Activated CD4-positive, alpha-beta T cell treated with anti-CD3 and anti-CD28 coated beads, Interleukin-2, amount 50 U/mL, for 16 hours (primary cell): Measurements from ENCODE around the gene ZDHHC5.

ENCODE experiments used
- DNase-seq: peaks from one replicate; pipeline ENCODE4 v3.0.0-alpha.2; 2020

Gene ZDHHC5, protein sequence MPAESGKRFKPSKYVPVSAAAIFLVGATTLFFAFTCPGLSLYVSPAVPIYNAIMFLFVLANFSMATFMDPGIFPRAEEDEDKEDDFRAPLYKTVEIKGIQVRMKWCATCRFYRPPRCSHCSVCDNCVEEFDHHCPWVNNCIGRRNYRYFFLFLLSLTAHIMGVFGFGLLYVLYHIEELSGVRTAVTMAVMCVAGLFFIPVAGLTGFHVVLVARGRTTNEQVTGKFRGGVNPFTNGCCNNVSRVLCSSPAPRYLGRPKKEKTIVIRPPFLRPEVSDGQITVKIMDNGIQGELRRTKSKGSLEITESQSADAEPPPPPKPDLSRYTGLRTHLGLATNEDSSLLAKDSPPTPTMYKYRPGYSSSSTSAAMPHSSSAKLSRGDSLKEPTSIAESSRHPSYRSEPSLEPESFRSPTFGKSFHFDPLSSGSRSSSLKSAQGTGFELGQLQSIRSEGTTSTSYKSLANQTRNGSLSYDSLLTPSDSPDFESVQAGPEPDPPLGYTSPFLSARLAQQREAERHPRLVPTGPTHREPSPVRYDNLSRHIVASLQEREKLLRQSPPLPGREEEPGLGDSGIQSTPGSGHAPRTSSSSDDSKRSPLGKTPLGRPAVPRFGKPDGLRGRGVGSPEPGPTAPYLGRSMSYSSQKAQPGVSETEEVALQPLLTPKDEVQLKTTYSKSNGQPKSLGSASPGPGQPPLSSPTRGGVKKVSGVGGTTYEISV

GRCh38 chr11:57667736-57668433 is at the start of gene ZDHHC5:
Gene ZDHHC5, plus strand, starts transcription at chr11:57668114. Its CDS starts 4,977 bp downstream, at chr11:57673091.
- peak; percentile 99 for DNase-seq

- DNase-seq: no peak
Observed at GRCh38 chr11:57618438-57618837, 49.5 kb upstream of the ZDHHC5 start.

GRCh38 chr11:57619331-57619730 is 48.6 kb upstream of the ZDHHC5 start:
- DNase-seq: no peak

DNA sequence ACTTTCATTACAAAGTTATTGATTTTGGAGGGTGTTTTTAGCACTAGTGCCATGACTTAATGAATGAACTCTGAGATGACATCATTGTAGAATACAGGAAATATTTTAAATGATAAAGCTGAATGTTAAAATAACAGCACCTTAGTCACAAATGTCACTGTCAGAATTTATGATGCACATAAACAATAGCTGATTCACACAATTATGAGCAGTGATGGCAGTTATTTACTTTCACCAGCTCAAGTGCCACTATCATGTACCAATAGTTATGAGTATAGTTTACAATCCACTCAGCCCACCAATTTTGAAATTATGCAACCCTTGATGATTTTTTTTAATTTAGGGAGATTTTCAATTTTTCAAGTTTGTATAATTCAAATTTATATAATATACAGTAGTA is 47.4 kb upstream of the ZDHHC5 start:
- no peak for DNase-seq

DNA sequence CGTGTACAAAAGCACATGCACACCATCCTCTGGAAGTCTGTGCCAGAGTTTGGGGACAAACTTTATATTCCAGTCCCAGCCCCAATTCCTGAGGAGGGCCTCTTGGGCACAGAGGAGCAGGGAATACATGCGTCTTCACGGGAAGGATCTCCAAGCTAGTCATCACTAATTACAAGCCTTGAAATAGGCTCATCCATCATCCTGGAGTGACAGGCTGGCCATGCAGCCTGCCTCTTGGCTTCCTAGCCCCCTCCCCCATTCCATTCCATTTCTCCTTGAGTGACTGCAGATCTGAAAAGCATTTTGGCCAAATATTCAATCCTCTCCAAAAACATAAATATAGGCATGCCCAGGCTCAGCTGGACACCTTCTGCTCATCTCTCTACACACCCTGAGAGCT is 45.7 kb upstream of the ZDHHC5 start:
- no peak for DNase-seq

DNA sequence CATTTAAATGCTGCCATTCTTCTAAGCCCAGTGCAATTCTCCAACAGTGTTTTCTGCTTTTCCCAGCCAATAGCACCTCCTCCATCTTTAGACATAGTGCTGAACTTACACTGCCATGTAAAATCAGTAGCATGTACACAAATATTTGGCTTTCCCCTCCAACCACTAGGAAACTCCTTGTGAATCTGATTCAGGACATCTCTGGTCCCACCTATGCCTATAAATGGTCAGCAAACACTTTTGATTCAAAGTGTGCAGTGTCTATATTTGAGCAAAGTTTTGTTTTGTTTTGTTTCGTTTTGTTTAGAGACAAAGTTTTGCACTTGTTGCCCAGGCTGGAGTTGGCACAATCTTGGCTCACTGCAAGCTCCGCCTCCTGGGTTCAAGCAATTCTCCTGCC is 43.0 kb upstream of the ZDHHC5 start:
- no peak for DNase-seq

- DNase-seq: no peak
Observed at GRCh38 chr11:57626895-57627294, 41.0 kb upstream of the ZDHHC5 start.

DNA sequence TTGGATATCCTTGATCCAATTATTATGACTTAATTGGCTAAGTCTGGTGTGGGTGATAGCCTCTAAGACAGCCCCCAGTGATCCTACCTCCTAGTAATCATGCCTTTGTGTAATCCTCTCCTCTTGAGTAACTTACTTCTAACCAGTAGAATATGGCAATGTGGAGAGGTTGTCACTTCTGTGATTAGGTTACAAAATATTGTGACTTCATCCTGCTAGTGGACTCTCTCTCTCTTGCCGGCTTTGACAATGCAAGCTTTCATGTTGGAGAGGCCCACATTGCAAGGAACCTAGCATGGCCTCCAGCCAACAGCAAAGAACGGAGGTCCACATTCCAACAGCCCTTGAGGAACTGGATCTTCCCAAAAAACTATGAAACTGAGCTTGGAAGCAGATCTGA is 37.7 kb upstream of the ZDHHC5 start:
- no peak for DNase-seq

DNA sequence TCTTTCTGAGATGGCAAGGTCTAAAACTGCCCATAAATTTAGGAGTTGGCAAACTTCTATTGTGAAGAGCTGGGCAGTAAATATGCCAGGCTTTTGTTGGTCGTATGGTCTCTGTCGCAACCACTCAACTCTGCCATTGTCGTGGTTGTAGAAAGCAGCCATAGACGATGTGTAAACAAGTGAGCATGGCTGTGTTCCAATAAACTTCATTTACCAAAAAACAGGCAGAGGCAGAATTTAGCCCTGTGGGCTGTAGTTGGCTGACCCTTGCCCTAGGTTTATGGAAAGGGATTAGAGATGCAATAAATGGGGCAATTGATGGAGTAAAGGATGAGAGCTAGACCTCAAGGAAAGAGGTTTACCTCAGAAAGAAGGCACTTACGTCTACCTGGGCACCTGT is 35.8 kb upstream of the ZDHHC5 start:
- no peak for DNase-seq

DNA sequence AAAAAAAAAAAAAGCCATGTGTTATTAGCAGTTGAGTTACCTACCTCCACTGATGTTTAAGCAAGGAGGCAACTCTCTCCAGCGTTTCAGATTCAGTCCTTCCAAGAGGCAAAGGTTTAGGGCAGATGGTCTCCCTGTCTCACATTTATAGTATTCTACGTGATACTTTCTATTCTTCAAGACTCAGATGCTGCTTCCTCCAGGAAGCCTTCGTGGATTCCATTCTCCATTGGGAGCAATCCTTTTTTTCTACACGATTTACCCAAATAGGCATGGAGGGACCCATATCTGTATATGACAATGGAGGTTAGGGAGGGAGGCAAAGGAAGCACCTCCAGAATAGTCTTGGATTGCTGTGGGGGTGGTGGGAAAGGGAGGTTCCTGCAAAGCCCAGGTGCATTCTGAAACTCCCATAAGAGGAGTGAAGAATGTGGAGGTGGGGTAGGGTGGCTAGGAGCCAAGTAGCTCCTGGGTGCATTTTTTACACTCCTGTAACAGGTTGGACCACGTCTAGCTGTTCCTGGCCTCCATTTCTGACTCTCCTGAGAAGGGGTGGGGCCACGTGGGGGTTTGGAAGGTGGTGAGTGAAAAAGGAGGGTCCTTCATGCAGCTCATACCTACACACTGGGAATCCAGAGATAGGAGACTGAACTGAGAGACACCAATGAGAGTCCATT is 34.4 kb upstream of the ZDHHC5 start:
- no peak for DNase-seq

DNA sequence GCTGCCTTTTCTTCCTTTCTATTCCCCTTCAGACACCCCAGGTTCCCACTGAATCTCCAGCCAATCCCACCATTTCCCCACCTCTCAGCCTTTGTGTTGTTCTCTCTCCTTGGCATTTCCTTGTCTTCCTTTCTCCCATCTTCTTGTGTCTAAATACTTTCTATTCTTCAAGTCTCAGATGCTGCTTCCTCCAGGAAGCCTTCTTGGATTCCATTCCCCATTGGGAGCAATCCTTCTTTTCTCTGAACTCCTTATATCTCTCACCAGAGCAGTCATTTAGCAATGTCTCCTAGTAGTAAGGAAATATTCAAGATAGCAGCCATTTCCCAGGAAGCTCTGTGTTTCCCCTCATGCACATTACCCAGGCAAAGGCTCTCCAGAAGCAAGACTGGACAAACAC is 33.6 kb upstream of the ZDHHC5 start:
- DNase-seq: no peak

GRCh38 chr11:57635246-57635645 is 32.7 kb upstream of the ZDHHC5 start:
- DNase-seq: no peak

DNA sequence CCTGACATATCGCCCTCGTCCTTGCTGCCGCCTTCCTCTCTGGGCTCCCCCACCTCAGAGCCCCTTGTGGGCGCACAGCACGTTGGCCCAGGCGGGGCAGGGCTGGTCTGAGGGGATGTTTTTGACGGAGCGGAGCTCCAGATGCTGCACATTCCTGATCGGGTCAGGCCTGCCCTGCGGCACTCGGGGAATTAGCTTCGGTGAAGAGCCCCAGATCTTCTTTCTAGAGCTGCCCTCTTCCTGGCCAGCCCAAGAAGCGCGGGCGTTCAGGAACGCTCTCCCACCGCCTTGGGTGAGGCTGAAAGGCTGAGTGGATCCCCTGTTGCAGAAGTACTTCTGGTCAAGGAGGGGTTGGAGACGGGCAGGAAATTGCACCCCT is 30.3 kb upstream of the ZDHHC5 start:
- no peak for DNase-seq

GRCh38 chr11:57638005-57638781 is 29.7 kb upstream of the ZDHHC5 start:
- no peak for DNase-seq

- no peak for DNase-seq
Observed at GRCh38 chr11:57638811-57639320, 29.0 kb upstream of the ZDHHC5 start.

GRCh38 chr11:57639321-57640067 is 28.4 kb upstream of the ZDHHC5 start:
- no peak for DNase-seq

GRCh38 chr11:57640068-57640800 is 27.7 kb upstream of the ZDHHC5 start:
- no peak for DNase-seq

DNA sequence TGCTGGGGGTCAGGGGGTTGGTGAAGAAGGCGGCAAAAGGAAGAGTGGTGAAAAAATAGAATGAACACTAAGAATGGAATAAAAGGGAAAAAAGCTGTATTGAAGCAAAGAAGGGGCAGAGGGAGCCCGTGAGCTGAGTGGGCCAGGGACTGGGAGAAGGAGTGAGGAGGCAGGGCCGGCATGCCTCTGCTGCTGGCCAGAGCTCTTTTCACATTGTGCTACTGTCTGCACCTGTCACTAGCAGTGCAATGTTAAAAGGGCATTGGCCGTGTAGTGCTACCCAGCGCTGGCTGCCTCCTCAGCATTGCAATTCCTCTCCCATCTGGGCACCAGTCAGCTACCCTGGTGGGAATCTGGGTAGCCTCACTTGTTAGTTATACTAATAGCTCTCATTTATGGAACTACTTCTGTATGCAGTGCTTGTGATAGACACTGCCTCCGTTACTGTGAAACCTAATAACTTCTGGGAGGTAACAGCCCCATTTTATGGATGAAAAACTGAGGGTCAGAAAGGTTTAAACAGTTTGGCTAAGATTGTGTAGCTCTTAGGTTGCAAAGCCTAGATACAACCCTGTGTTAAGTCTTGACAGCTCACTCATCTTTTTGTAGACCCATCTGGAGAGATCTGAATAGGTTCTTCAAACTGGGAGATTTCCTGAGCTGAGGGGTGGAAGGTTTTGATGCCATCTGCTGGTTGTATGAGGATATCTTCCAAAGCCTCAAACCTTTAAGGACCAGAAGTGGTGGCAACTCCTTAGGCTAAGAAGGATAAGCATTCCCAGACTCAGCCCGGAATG is 26.7 kb upstream of the ZDHHC5 start:
- DNase-seq: peak; percentile 43

GRCh38 chr11:57643802-57644201 is 24.1 kb upstream of the ZDHHC5 start:
- DNase-seq: no peak
